ENCODE measurements around the gene ZFPM1.
A peak's percentile ranks its signal among the peaks of the same experiment; 100 is the strongest.

Gene ZFPM1

GRCh38 chr16:88458039-88458772, 5.1 kb downstream of the ZFPM1 start:
- peaks cover 49% of the 10 kb centered on the region for H3K4me1 ChIP-seq (ENCODE audit: insufficient read depth, insufficient read length)
- H3K9me3 ChIP-seq (ENCODE audit: insufficient read depth, low read length), result no peaks in the 10 kb centered on the region
- TF ChIP-seq YY1 (IDR thresholded peaks at IDR 0.05; ENCODE audit: insufficient read depth, insufficient read length) (no peak), SUZ12 (IDR thresholded peaks at IDR 0.05; ENCODE audit: extremely low read depth, insufficient read depth, insufficient read length) (no peak), ZNF274 (IDR thresholded peaks at IDR 0.05; ENCODE audit: low read depth, low read length) (no peak)
- DNase-seq (ENCODE audit: low read depth, low spot score), result no peak
- H3K9ac ChIP-seq (ENCODE audit: insufficient read length, low read depth), result no peak overlapping the region
- no peak overlapping the region for H3K4me3 ChIP-seq (ENCODE audit: insufficient read length, low read depth)
- no peaks in the 10 kb centered on the region for H3K36me3 ChIP-seq (ENCODE audit: insufficient read depth, insufficient read length, low read length)
- peaks cover 42% of the 10 kb centered on the region for H3K27me3 ChIP-seq (ENCODE audit: insufficient read depth, insufficient read length)

GRCh38 chr16:88458773-88459235, 5.7 kb downstream of the ZFPM1 start:
- H3K27me3 ChIP-seq (ENCODE audit: insufficient read depth, insufficient read length), result peaks cover 39% of the 10 kb centered on the region
- peak overlapping the region; percentile 16 for H3K9ac ChIP-seq (ENCODE audit: insufficient read length, low read depth)
- H3K4me3 ChIP-seq (ENCODE audit: insufficient read length, low read depth), result no peak overlapping the region
- no peak for TF ChIP-seq ZNF274 (IDR thresholded peaks at IDR 0.05; ENCODE audit: low read depth, low read length)
- no peak for TF ChIP-seq YY1 (IDR thresholded peaks at IDR 0.05; ENCODE audit: insufficient read depth, insufficient read length)
- TF ChIP-seq SUZ12 (IDR thresholded peaks at IDR 0.05; ENCODE audit: extremely low read depth, insufficient read depth, insufficient read length), result no peak
- H3K9me3 ChIP-seq (ENCODE audit: insufficient read depth, low read length), result no peaks in the 10 kb centered on the region
- DNase-seq (ENCODE audit: low read depth, low spot score), result no peak
- H3K4me1 ChIP-seq (ENCODE audit: insufficient read depth, insufficient read length), result peaks cover 51% of the 10 kb centered on the region
- no peaks in the 10 kb centered on the region for H3K36me3 ChIP-seq (ENCODE audit: insufficient read depth, insufficient read length, low read length)

GRCh38 chr16:88459366-88460073, 6.4 kb downstream of the ZFPM1 start:
- no peak overlapping the region for H3K4me3 ChIP-seq (ENCODE audit: insufficient read length, low read depth)
- DNase-seq (ENCODE audit: low read depth, low spot score), result no peak
- peaks cover 46% of the 10 kb centered on the region for H3K4me1 ChIP-seq (ENCODE audit: insufficient read depth, insufficient read length)
- H3K9ac ChIP-seq (ENCODE audit: insufficient read length, low read depth), result peak overlapping the region; percentile 16
- peaks cover 32% of the 10 kb centered on the region for H3K27me3 ChIP-seq (ENCODE audit: insufficient read depth, insufficient read length)
- TF ChIP-seq YY1 (IDR thresholded peaks at IDR 0.05; ENCODE audit: insufficient read depth, insufficient read length), result no peak
- no peak for TF ChIP-seq ZNF274 (IDR thresholded peaks at IDR 0.05; ENCODE audit: low read depth, low read length)
- TF ChIP-seq SUZ12 (IDR thresholded peaks at IDR 0.05; ENCODE audit: extremely low read depth, insufficient read depth, insufficient read length), result no peak
- H3K9me3 ChIP-seq (ENCODE audit: insufficient read depth, low read length), result no peaks in the 10 kb centered on the region
- H3K36me3 ChIP-seq (ENCODE audit: insufficient read depth, insufficient read length, low read length), result no peaks in the 10 kb centered on the region

- H3K4me1 ChIP-seq (ENCODE audit: insufficient read depth, insufficient read length), result peaks cover 44% of the 10 kb centered on the region
- DNase-seq (ENCODE audit: low read depth, low spot score), result no peak
- H3K4me3 ChIP-seq (ENCODE audit: insufficient read length, low read depth), result no peak overlapping the region
- H3K27me3 ChIP-seq (ENCODE audit: insufficient read depth, insufficient read length), result peaks cover 22% of the 10 kb centered on the region
- no peak for TF ChIP-seq YY1 (IDR thresholded peaks at IDR 0.05; ENCODE audit: insufficient read depth, insufficient read length)
- TF ChIP-seq SUZ12 (IDR thresholded peaks at IDR 0.05; ENCODE audit: extremely low read depth, insufficient read depth, insufficient read length), result no peak
- no peak for TF ChIP-seq ZNF274 (IDR thresholded peaks at IDR 0.05; ENCODE audit: low read depth, low read length)
- H3K9me3 ChIP-seq (ENCODE audit: insufficient read depth, low read length), result no peaks in the 10 kb centered on the region
- H3K36me3 ChIP-seq (ENCODE audit: insufficient read depth, insufficient read length, low read length), result no peaks in the 10 kb centered on the region
- peak overlapping the region; percentile 65 for H3K9ac ChIP-seq (ENCODE audit: insufficient read length, low read depth)
These were observed 7.6 kb downstream of the ZFPM1 start for GRCh38 chr16:88460496-88461330.

GRCh38 chr16:88461331-88462269, 8.5 kb downstream of the ZFPM1 start:
- Histone ChIP-seq H3K4me3 (ENCODE audit: insufficient read length, low read depth) (no peak overlapping the region), H3K9ac (ENCODE audit: insufficient read length, low read depth) (peak overlapping the region; percentile 65), H3K27me3 (ENCODE audit: insufficient read depth, insufficient read length) (peaks cover 13% of the 10 kb centered on the region), H3K4me1 (ENCODE audit: insufficient read depth, insufficient read length) (peaks cover 45% of the 10 kb centered on the region), H3K36me3 (ENCODE audit: insufficient read depth, insufficient read length, low read length) (no peaks in the 10 kb centered on the region), H3K9me3 (ENCODE audit: insufficient read depth, low read length) (no peaks in the 10 kb centered on the region)
- peak; percentile 76 for DNase-seq (ENCODE audit: low read depth, low spot score)
- no peak for TF ChIP-seq SUZ12 (IDR thresholded peaks at IDR 0.05; ENCODE audit: extremely low read depth, insufficient read depth, insufficient read length)
- TF ChIP-seq ZNF274 (IDR thresholded peaks at IDR 0.05; ENCODE audit: low read depth, low read length), result no peak
- no peak for TF ChIP-seq YY1 (IDR thresholded peaks at IDR 0.05; ENCODE audit: insufficient read depth, insufficient read length)

GRCh38 chr16:88462396-88462795, 9.3 kb downstream of the ZFPM1 start:
- Histone ChIP-seq H3K9me3 (ENCODE audit: insufficient read depth, low read length) (no peaks in the 10 kb centered on the region), H3K9ac (ENCODE audit: insufficient read length, low read depth) (peak overlapping the region; percentile 47), H3K4me1 (ENCODE audit: insufficient read depth, insufficient read length) (peaks cover 44% of the 10 kb centered on the region), H3K4me3 (ENCODE audit: insufficient read length, low read depth) (no peak overlapping the region), H3K36me3 (ENCODE audit: insufficient read depth, insufficient read length, low read length) (no peaks in the 10 kb centered on the region), H3K27me3 (ENCODE audit: insufficient read depth, insufficient read length) (peaks cover 5% of the 10 kb centered on the region)
- no peak for DNase-seq (ENCODE audit: low read depth, low spot score)
- no peak for TF ChIP-seq ZNF274 (IDR thresholded peaks at IDR 0.05; ENCODE audit: low read depth, low read length)
- TF ChIP-seq YY1 (IDR thresholded peaks at IDR 0.05; ENCODE audit: insufficient read depth, insufficient read length), result no peak
- TF ChIP-seq SUZ12 (IDR thresholded peaks at IDR 0.05; ENCODE audit: extremely low read depth, insufficient read depth, insufficient read length), result no peak
